ENCODE results near the gene FAM161A.
"Not testable (repeated sequence)": the region's sequence is repeated elsewhere in the genome, so short reads cannot be mapped to it uniquely, and the experiment has no call there.

FAM161A gene

DNA sequence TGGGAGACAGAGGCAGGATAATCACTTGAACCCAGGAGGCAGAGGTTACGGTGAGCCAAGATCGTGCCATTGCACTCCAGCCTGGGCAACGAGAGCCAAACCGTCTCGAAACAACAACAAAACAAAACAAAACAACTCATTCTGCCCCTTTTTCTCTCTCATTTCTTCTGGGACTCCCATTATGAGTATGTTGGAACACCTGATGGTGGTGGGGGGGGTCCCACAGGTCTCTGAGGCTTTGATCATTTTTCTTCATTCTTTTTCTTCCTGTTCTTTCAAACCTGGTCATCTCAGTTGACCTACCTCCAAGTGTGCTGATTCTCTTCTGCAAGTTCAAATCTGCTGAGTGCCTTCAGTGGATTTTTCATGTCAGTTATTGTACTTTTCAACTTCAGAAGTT lies 8.2 kb upstream of the FAM161A start:
- no peaks in the 10 kb centered on the region for H3K27me3 Mint-ChIP-seq

DNA sequence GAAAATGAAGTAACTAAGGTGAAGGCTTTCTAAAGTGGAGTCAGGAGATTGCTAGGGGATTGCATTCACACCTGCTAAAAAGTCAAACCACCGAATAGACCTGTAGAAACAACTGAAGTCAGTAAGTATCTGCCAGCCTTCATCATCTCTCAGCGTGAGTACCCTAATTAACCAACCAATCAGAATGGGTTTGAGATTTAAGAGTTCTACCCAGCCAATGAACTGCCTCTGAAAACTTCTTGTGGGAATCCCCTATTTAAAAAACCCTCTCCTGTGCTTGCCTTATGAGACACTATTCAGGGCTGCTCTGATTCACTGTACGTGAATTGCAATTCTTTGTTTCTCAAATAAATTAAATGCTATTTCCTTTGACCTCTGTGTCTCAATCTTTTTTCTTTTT lies 3.4 kb upstream of the FAM161A start:
- Mint-ChIP-seq H3K27me3 (no peaks in the 10 kb centered on the region), H3K36me3 (ENCODE audit: insufficient read depth) (peaks cover 13% of the 10 kb centered on the region), H3K9me3 (peaks cover 0 to 2% of the 10 kb centered on the region in 2 donors), H3K4me1 (ENCODE audit: low read depth in 2 of 2) (peaks cover 12 to 13% of the 10 kb centered on the region in 2 donors), H3K4me3 (no peak overlapping the region), H3K27ac (no peak overlapping the region)
- DNase-seq (no peak), ATAC-seq (replicated peaks) (no peak)

More for the DNA sequence above, 8.2 kb upstream of the FAM161A start:
- no peak overlapping the region for H3K27ac Mint-ChIP-seq
- H3K4me1 Mint-ChIP-seq (ENCODE audit: low read depth in 2 of 2) = no peaks in the 10 kb centered on the region
- H3K4me3 Mint-ChIP-seq = no peak overlapping the region
- ATAC-seq (replicated peaks) (no peak), DNase-seq (no peak)
- peaks cover 0 to 2% of the 10 kb centered on the region in 2 donors for H3K9me3 Mint-ChIP-seq
- peaks cover 23% of the 10 kb centered on the region for H3K36me3 Mint-ChIP-seq (ENCODE audit: insufficient read depth)

DNA sequence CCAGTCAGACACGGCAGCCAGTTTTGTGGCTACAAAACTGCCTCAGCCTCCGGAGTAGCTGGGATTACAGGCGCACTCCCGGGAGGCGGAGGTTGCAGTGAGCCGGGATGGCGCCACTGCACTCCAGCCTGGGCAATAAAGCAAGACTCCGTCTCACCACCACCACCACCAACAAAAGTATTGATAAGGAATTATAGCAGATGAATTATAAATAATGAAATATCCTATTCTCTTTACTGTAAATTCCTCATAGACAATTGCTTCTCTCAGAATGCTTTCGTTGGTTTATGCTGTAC lies 1.4 kb upstream of the FAM161A start:
- H3K27ac Mint-ChIP-seq = peak overlapping the region; percentile 83 to 95
- H3K9me3 Mint-ChIP-seq = no peaks in the 10 kb centered on the region
- H3K4me1 Mint-ChIP-seq (ENCODE audit: low read depth in 2 of 2) = peaks cover 12 to 13% of the 10 kb centered on the region in 2 donors
- H3K27me3 Mint-ChIP-seq = no peaks in the 10 kb centered on the region
- H3K4me3 Mint-ChIP-seq = peak overlapping the region; percentile 97 to 99
- ATAC-seq (replicated peaks) (no peak), DNase-seq (no peak)
- H3K36me3 Mint-ChIP-seq (ENCODE audit: insufficient read depth) = peaks cover 13% of the 10 kb centered on the region

GRCh38 chr2:61854564-61855317 lies 881 bp upstream of the FAM161A start:
- Mint-ChIP-seq H3K9me3 (no peaks in the 10 kb centered on the region), H3K4me1 (ENCODE audit: low read depth in 2 of 2) (peaks cover 12 to 13% of the 10 kb centered on the region in 2 donors), H3K27me3 (no peaks in the 10 kb centered on the region), H3K27ac (peak overlapping the region; percentile 83 to 95), H3K36me3 (ENCODE audit: insufficient read depth) (peaks cover 13% of the 10 kb centered on the region), H3K4me3 (peak overlapping the region; percentile 97 to 99)
- ATAC-seq (replicated peaks) = peak; percentile 89
- peak; percentile 85 to 88 (median 86) for DNase-seq

- DNase-seq (no peak), ATAC-seq (replicated peaks) (peak; percentile 31)
- no peaks in the 10 kb centered on the region for H3K27me3 Mint-ChIP-seq
- no peaks in the 10 kb centered on the region for H3K9me3 Mint-ChIP-seq
- H3K27ac Mint-ChIP-seq = peak overlapping the region; percentile 83 to 95
- H3K4me1 Mint-ChIP-seq (ENCODE audit: low read depth in 2 of 2) = peaks cover 12 to 13% of the 10 kb centered on the region in 2 donors
- H3K36me3 Mint-ChIP-seq (ENCODE audit: insufficient read depth) = peaks cover 13% of the 10 kb centered on the region
- H3K4me3 Mint-ChIP-seq = peak overlapping the region; percentile 97 to 99
Observed at GRCh38 chr2:61853086-61853846, 594 bp downstream of the FAM161A start.

DNA sequence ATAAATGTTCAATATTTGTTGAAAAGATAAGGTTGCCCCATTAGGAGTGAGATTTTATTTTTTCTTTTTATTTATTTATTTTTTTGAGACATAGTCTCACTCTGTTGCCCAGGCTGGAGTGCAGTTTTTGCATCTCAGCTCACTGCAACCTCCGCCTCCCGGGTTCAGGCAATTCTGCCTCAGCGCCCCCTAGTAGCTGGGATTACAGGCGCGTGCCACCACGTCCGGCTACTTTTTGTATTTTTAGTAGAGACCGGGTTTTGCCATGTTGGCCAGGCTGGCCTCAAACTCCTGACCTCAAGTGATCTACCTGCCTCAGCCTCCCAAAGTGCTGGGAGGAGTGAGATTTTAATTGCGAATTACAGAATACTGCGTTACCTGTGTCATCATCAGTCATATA lies 2.6 kb downstream of the FAM161A start:
- DNase-seq; H3K9me3 Mint-ChIP-seq; H3K27me3 Mint-ChIP-seq; H3K27ac Mint-ChIP-seq; ATAC-seq (replicated peaks); H3K4me3 Mint-ChIP-seq: not testable (repeated sequence)
- peaks cover 12 to 13% of the 10 kb centered on the region in 2 donors for H3K4me1 Mint-ChIP-seq (ENCODE audit: low read depth in 2 of 2)
- H3K36me3 Mint-ChIP-seq (ENCODE audit: insufficient read depth) = peaks cover 13% of the 10 kb centered on the region

DNA sequence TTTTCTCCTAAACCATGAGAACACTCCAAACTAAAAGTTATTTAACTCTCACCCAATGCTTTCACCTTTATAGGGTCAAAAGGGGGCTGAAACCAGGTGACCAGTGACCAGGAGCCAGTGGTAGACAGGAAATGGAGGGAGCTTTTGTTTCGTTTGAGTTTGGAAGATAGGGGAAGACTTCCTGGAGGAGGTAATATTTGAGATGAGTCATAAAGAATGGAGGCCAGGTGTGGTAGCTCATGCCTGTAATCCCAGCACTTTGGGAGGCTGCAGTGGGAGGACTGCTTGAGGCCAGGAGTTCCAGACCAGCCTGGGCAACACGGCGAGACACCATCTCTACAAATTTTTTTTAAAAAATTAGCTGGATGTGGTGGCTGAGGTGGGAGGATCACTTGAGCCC lies 8.5 kb downstream of the FAM161A start:
- no peaks in the 10 kb centered on the region for H3K27me3 Mint-ChIP-seq
- no peak for DNase-seq
- no peaks in the 10 kb centered on the region for H3K36me3 Mint-ChIP-seq (ENCODE audit: insufficient read depth)
- no peak for ATAC-seq (replicated peaks)
- H3K4me3 Mint-ChIP-seq = no peak overlapping the region
- no peaks in the 10 kb centered on the region for H3K4me1 Mint-ChIP-seq (ENCODE audit: low read depth in 2 of 2)
- H3K27ac Mint-ChIP-seq = no peak overlapping the region
- no peaks in the 10 kb centered on the region for H3K9me3 Mint-ChIP-seq

DNA sequence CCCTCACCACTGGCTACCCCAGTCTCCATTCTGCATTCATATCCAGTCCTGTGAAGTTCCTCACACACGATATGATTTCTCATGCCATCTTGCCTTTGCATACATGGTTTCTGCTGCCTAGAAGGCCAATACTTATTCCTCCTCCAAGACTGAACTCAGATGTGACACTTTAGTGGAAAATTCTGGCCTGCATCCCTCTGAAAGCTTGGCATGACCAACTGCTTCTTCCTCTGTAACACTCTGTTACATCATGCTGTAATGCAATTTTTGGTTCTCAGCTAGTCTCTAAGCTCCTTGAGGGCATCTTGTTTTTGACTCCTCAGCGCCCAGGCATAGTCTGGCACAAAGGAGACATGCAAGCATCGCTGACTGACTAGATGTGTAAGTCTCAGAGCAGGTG lies 12.6 kb downstream of the FAM161A start:
- no peak for ATAC-seq (replicated peaks)
- H3K36me3 Mint-ChIP-seq (ENCODE audit: insufficient read depth) = no peaks in the 10 kb centered on the region
- H3K9me3 Mint-ChIP-seq = no peaks in the 10 kb centered on the region
- no peak overlapping the region for H3K4me3 Mint-ChIP-seq
- no peaks in the 10 kb centered on the region for H3K4me1 Mint-ChIP-seq (ENCODE audit: low read depth in 2 of 2)
- H3K27ac Mint-ChIP-seq = no peak overlapping the region
- no peaks in the 10 kb centered on the region for H3K27me3 Mint-ChIP-seq
- DNase-seq = no peak

DNA sequence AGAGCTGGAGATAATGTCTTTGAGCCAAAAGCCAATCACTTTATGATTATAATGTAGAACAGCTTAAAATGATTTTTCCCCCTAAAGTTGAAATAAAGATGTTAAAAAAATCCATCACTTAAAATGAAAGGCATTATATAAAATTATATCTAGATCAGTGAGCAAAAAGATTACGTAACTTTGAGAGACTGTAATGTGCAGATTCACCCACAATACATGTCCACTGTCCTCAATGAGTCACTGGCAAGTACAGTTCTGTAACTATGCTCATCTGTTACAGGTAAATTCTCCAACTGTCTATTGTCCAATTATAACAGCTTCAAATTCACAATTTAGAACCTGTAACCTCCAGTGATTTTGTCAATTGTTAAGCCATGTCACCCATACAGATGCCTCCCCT lies 19.0 kb downstream of the FAM161A start:
- no peaks in the 10 kb centered on the region for H3K4me1 Mint-ChIP-seq (ENCODE audit: low read depth in 2 of 2)
- no peak for ATAC-seq (replicated peaks)
- no peak for DNase-seq
- no peak overlapping the region for H3K4me3 Mint-ChIP-seq
- no peaks in the 10 kb centered on the region for H3K9me3 Mint-ChIP-seq
- H3K27ac Mint-ChIP-seq = no peak overlapping the region
- H3K27me3 Mint-ChIP-seq = no peaks in the 10 kb centered on the region
- no peaks in the 10 kb centered on the region for H3K36me3 Mint-ChIP-seq (ENCODE audit: insufficient read depth)

DNA sequence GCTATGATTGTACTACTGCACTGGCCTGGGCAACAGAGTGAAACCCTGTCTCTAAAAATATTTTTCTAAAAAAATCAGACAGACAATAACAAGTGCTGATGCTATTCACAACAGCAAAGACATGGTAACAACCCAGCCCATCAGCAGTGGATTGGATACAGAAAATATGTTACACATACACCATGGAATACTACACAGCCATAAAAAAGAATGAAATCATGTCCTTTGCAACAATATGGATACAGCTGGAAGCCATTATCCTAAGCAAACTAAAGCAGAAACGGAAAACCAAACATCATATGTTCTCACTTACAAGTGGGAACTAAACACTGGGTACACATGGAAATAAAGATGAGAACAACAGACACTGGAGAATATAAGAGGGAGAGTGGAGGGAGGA lies 19.9 kb downstream of the FAM161A start:
- no peak overlapping the region for H3K4me3 Mint-ChIP-seq
- no peaks in the 10 kb centered on the region for H3K36me3 Mint-ChIP-seq (ENCODE audit: insufficient read depth)
- ATAC-seq (replicated peaks) (no peak), DNase-seq (no peak)
- no peaks in the 10 kb centered on the region for H3K27me3 Mint-ChIP-seq
- no peaks in the 10 kb centered on the region for H3K9me3 Mint-ChIP-seq
- H3K4me1 Mint-ChIP-seq (ENCODE audit: low read depth in 2 of 2) = no peaks in the 10 kb centered on the region
- no peak overlapping the region for H3K27ac Mint-ChIP-seq

DNA sequence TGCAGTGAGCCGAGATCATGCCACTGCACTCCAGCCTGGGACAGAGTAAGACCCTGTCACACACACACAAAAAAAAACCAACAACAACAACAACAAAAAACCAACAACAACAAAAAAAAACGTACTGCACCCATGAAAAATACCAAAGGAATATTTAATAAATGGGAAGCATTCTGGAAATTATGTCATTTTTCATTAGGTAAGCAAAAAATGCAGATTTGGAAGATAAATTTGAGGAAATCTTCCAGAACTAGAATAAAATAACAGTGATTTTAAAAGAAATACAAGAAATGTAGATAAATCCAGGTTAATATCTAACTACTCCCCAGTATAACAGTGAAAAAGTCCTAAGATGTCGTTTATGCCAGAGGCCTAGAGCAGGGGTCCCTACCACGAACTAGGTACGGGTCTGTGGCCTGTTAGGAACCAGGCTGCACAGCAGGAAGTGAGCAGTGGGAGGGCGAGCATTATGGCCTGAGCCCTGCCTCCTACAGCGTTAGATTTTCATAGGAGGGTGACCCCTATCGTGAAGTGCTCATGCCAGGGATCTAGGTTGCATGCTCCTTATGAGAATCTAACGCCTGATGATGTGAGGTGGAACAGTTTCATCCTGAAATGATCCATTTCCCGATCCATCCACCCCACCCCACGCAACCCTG lies 21.5 kb downstream of the FAM161A start:
- Mint-ChIP-seq H3K27me3 (no peaks in the 10 kb centered on the region), H3K4me3 (no peak overlapping the region), H3K9me3 (no peaks in the 10 kb centered on the region), H3K36me3 (ENCODE audit: insufficient read depth) (no peaks in the 10 kb centered on the region), H3K4me1 (ENCODE audit: low read depth in 2 of 2) (no peaks in the 10 kb centered on the region), H3K27ac (no peak overlapping the region)
- DNase-seq = no peak
- no peak for ATAC-seq (replicated peaks)

DNA sequence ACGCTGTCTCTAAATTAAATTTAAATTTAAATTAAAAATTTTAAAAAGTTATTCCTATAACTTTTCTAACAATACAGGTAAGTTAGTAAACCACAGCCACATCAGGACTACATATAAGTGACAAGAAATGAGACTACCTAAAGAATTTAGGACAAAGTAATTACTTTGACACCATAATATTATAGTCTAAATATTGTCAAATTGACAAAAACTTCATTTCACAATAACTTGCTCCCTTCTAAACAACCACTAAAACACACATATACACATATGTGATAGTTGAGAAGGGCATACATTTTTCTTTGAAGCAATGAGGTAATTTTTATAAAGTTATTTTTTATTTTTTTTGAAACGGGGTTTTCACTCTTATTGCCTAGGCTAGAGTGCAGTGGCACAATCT lies 31.6 kb downstream of the FAM161A start:
- no peaks in the 10 kb centered on the region for H3K36me3 Mint-ChIP-seq (ENCODE audit: insufficient read depth)
- H3K9me3 Mint-ChIP-seq = no peaks in the 10 kb centered on the region
- H3K27ac Mint-ChIP-seq = no peak overlapping the region
- H3K4me3 Mint-ChIP-seq = no peak overlapping the region
- H3K4me1 Mint-ChIP-seq (ENCODE audit: low read depth in 2 of 2) = no peaks in the 10 kb centered on the region
- DNase-seq (no peak), ATAC-seq (replicated peaks) (no peak)
- H3K27me3 Mint-ChIP-seq = peaks cover 0 to 8% of the 10 kb centered on the region in 2 donors

- no peak overlapping the region for H3K4me3 Mint-ChIP-seq
- no peaks in the 10 kb centered on the region for H3K4me1 Mint-ChIP-seq (ENCODE audit: low read depth in 2 of 2)
- DNase-seq (no peak), ATAC-seq (replicated peaks) (no peak)
- H3K27ac Mint-ChIP-seq = no peak overlapping the region
- H3K9me3 Mint-ChIP-seq = no peaks in the 10 kb centered on the region
- no peaks in the 10 kb centered on the region for H3K36me3 Mint-ChIP-seq (ENCODE audit: insufficient read depth)
- H3K27me3 Mint-ChIP-seq = peaks cover 21 to 41% of the 10 kb centered on the region in 2 donors
Observed at GRCh38 chr2:61816480-61817355, 37.1 kb downstream of the FAM161A start.
